ENCODE data around the gene IL4.

Gene IL4

DNA sequence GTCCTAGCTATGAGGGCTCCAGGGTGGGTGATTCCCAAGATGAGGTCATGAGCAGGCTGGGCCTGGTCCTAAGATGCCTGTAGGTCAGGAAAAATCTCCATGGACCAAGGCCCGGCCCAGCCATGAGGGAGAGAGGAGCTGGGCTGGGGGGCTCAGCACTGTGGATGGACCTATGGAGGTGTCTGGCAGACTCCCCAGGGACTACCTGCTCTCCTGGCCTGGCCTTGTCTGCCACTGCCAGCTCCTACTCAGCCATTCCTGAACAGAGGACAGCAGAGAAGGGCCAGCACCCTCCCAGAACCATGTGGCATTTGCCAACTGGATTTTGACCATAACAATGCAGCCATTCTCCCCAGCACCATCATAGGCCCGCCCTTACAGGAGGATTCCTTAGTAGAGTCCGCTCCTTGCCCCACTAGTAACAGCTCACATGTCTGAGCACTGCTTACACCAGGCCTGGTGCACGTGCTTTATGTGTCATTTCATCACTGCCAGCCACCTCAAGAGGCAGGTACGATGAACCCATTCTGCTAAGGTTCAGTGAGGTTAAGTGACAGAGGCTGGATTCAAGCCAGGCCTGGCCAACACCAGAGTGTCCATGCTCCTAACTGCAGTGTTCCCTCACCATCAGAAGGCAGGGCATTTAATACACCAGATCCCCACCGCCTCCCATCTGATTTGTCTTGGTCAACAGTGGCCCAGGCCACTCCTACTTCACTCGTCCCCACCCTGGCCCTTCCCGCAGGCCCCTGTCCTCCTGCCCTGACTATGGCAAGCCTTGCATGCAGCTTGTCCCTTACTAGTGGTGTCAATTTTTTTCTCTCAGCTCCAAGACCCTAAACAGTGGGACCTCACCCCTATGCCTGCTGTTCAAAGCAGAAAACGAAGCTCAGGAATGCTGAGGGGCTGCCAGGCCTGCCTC, 15.1 kb upstream of the IL4 start:
- no peak for DNase-seq

DNA sequence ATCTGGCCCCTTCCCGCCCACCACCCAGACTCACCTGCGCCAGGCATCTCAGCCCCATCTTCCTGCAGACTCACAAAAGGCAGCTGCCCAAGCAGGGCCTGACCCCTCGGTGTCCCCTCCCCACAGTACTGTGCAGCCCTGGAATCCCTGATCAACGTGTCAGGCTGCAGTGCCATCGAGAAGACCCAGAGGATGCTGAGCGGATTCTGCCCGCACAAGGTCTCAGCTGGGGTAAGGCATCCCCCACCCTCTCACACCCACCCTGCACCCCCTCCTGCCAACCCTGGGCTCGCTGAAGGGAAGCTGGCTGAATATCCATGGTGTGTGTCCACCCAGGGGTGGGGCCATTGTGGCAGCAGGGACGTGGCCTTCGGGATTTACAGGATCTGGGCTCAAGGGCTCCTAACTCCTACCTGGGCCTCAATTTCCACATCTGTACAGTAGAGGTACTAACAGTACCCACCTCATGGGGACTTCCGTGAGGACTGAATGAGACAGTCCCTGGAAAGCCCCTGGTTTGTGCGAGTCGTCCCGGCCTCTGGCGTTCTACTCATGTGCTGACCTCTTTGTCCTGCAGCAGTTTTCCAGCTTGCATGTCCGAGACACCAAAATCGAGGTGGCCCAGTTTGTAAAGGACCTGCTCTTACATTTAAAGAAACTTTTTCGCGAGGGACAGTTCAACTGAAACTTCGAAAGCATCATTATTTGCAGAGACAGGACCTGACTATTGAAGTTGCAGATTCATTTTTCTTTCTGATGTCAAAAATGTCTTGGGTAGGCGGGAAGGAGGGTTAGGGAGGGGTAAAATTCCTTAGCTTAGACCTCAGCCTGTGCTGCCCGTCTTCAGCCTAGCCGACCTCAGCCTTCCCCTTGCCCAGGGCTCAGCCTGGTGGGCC, 13.9 kb upstream of the IL4 start:
- DNase-seq = no peak

DNA sequence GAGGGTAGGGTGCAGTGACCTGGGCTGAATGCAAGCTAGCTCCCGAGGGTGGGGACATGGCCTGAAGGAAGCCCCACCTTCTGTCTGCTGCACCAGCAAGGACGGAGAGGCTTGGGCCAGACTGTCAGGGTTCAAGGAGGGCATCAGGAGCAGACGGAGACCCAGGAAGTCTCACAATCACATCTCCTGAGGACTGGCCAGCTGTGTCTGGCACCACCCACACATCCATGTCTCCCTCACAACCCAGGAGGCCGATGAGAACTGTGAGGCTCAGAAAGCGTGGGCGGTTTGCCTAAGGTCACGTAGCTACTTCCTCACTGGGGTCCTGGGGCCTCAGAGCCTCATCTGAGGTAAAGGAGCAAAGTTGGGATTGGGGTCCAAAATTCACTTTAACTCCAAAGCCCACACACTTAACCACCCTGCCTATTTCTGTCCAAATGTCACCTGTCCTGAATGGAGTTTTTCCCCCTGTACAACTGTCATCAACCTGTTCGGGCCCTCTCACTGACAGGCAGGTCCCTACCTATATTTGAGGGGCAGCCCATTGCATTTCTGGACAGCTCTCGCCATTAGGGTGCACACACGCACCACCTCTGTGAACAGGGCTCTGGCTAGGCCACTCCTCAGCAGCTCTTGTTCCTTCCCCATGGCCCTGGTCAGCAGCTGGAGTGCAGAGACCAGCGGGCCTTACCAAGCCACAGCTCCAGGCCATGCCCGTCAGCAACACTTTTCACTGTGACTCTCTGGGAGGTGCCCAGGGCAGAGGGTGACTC, 12.4 kb upstream of the IL4 start:
- DNase-seq = no peak

DNA sequence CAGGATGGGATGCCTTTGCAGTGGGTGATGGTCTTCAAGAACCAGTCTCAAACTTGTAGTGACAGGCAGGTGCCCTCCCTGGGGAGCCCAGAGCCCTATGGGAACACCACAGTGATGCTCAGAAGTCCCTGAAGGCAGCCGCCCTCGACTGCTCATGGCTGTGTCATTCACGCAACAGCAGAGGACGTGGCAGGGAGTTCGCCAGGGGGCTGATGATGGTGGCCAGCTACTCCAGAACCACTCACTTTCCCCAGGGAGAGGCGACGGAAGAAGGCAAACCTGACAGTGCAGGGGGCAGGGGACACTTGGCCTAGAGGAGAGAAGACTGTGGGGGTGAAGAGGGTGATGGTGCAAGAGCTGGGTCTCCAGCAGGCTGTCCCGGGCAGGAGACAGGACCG, 11.8 kb upstream of the IL4 start:
- no peak for DNase-seq

DNA sequence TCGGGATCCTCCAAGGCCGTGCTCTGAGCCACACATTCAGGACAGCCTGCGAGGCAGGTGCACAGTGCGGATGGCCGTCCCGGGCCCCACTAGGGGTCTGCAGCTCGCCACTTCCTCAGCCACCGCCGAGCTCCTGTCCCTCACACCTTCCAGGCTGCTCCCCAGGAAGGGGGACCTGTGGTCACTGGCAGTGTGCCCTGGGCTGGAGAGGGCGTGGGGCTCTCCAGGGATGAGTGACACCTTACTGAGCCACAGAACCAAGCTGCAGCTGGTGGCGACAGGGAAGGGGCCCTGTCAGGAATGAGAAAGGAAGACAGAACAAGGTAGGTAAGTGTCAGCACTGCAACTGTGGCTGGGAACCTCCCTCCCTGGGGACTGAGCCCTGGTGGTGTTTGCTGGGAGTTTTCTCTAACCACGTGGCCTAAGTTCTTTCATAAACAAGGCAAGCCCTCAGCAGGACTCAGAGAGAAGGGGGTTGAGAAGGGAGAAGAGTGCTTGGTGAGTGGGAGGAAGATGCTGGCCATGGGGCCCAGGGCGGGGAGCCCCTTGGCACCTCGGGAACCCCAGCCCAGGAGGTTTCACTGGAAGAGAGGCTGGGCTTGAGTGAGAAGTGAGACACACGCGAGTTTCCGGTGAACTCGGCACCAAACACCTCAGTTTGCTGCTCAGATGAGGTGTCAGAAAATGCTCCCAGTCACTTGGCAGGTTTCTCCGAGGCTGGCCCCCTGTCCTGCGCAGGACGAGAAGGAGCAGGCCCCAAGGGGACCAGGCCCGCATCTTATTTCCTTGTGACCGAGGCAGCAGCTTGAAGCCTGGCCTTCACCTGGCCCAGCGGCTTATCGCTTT, 10.6 kb upstream of the IL4 start:
- DNase-seq = no peak

DNA sequence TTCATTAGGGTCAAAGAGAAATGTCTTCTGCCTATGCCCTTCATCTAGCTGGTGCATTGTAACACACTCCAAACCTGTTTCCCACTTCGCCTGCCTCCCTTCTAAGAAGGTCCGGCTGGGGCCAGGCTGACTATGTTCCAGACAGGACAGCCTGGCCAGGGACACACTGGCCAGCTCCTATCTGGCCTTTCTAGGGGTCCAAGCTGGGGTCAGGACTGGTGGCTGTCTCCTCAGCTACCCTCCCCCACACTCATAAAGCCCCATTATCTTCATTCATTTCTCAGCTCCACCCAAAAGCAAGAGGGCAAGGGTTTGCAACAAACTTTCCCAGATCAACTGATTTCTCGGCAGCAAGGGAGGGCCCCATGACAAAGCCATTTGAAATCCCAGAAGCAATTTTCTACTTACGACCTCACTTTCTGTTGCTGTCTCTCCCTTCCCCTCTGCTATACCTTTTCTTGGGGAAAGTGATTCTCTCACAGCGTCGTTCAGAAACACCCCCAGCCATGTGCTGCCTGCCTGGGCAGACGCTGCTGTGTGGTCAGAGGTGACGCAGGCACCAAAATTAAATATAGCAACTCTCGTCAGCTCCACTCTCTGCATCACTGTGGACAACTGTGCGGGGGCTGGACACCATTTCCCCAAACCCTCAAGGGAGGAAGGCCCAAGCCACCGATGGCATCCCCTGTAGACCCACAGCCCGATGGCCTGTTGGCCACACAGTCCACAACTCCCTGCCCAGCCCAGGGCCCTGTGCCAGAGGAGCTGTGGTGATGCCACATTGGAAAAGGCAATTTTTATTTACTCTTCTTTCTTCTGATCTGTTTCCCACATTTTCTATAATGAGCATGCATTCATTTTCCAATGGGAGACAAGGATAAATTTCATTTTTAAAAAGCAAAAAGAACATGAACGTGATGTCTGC, 9.8 kb upstream of the IL4 start:
- no peak for DNase-seq

DNA sequence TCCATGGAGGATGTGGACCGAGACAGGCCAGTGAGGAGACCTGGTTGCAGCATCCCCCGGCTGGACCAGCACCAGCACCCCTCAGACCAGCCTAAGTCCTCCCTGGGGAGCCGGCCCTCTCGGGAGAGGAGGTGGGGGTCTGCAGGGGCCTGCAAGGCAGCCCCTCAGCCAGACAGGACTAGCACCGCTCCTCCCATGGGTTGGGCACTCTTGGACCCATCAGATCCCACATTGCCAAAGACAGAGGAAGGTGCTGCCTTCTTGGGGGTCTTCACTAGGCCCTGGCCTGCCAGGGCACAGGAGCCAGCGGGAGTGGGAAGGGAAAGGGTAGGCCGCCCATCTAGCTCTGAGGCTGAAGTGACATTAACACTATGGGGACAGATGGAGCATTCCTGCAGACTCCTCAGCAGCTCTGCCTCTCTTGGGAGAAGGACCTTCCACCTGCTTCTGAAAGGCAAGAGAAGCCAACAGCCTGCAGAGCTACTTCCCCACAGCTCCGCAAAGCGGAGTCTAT, 9.0 kb upstream of the IL4 start:
- no peak for DNase-seq

DNA sequence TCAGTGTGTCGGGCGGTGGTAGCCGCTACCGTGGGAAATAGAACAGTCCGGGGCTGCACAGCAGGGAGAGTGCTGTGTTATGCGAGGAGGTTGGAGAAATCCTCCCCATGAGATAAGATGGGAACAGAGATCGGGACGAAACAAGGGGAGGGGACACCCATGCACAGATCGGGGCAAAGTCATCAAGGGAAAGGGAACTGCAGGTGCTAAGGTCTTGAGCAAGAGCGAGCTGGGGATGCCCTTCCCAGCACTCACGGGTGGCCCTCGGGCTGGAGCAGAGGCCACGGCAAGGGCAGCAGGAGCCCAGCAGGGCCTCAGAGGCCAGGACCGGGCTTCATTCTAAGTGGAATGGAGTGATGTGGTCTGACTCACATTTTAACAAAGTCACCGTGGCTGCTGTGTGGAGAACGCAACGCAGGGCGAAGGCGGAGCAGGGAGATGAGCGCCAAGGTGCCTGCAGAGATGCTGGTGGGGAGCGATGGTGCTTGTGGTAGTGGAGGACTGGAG, 8.2 kb upstream of the IL4 start:
- no peak for DNase-seq

DNA sequence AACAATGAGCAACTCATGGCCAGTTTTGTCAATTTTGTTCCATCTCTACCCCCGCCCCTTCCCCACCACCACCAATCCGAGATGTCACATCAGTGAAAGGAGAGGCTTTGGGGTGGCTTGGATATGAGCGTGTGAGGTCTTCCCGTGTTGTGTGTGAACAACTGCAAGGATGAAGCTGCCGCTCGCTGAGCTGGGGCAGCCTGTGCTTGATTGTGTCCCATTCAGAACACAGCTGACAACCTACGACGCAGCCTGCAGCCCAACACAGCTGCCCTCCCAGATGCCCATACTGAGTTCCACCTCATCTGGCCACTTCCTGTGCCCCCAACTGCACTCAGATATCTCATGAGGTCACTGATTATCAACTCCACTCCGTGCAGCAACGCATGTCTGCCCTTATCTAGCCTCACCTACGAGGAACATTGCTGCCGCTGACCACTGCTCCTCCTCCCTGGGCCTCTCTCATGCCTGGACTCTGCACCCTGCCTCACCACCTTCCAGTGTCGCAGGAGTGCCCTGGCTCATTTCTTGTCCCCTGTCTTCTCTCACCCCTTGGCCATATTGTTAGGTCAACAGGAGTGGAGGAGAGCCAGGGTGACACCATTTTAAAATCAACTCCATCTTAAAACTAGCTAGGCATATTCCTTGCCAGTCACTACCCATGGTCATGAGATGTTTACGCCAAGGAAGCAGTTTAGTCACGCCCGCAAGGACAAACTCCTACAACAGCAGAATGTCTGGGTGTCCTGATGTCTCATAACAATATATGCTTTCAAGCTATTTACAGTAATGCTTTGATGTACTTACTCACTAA, 7.3 kb upstream of the IL4 start:
- no peak for DNase-seq

DNA sequence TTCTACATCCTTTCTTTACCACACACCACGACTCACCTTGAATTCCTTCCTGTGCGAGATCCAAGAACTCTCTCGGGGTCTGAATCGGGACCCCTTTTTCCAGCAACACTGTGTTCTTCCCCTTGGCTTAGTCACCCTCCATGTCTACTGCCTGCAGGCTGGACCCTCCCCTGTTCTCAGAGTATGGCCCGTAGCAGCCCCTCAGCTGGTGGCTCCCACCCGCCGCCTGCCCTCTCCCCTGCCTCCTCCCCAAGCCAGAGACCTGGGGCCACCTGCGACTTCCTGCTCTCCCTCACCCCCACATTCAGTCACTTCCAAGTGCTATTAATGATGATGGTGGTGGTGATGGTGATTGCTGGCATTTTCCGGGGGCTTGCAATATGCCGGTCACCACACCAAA, 6.5 kb upstream of the IL4 start:
- no peak for DNase-seq

DNA sequence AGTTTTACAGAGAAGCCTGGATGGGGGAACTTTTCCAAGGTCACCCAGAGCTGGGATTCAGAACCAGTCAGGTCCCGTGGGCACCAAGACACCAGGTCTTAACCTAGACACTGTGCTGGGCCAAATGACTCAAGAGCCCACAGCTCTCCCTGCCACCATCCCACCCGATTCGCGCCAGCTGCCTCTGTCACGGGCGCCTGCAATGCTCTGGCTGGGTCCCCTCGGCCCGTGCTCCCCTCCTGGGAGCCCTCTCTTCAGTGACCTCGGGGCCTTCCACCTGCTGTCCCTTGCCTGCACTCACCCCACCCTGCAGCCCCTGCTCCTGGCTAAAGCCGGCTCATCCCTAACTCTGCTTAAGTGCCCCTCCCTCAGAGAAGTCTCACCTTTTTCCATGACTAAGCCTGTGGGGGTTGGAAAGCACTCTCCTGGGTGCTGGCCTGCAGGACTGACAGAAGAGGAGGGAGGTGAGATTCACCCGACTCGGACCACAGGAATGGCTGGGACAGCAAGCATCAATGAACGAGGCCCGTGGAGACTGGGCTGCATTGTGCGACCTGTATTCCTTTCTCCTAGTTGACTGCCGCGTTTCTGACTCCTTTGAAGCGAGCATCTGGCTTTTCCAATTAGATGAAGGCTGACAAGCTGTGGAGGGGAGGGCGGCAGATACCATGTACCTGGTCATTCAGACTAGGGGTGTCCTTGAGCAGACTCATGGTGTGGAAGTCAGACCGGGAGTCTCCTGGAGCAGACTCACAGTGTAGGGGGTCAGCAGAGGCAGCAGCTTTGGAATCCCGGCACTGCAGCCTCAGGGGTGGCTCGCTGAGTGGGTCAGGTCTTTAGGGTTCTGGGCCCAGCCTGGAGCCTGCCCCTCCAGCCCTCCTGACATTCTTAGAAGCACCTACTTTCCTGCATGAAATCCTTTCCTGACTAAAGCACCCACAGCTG, 5.8 kb upstream of the IL4 start:
- DNase-seq = no peak

DNA sequence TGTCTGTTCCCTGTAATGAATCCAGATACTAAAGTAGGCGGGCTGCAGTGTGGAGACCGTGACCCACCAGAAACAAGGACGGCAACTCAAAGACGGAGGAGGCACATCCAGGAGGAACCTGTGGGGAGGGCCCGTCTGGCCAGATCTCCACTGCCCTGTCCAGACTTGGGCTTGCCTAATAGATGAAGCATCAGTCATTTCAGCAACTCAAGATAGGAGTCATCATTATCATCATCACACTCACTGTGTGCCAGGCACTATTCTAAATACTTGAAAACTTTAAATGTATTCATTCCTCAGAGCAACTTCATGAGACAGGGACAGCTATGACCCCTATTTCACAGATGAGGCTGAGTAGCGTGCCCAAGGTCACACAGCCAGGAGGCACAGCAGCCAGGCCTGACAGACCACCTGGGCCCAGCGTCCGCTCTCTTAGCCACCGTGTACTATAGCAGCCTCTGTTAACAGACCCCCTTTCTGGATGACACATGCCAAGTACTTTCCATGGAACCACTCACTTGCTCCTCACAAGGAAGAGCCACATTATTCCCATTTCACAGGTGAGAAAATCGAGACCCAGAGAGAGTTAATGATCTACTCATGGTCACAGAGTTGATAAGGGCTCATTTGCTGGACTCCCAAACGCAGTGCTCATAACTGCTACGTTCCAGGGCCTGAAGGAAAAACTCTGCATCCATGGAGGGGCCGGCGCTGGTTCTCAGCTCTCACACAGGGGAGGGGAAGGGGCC, 4.9 kb upstream of the IL4 start:
- DNase-seq = no peak

DNA sequence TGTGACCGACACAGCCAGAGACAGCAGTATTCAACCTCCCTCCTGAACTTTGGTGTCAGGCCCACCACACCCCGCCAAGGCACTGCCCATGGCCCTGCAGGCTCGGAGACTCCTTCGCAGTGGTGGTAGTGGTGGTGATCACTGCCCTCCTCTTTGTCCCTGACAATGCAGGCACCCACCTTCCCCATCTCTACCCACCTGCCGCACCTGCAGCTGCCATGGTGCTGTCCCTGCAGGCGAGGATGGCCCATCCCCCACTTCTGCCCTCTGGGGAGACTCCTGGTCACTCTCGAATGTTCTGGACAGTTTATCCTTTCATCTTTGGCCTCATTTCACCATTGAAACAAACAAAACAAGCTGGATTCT, 4.4 kb upstream of the IL4 start:
- DNase-seq = no peak

DNA sequence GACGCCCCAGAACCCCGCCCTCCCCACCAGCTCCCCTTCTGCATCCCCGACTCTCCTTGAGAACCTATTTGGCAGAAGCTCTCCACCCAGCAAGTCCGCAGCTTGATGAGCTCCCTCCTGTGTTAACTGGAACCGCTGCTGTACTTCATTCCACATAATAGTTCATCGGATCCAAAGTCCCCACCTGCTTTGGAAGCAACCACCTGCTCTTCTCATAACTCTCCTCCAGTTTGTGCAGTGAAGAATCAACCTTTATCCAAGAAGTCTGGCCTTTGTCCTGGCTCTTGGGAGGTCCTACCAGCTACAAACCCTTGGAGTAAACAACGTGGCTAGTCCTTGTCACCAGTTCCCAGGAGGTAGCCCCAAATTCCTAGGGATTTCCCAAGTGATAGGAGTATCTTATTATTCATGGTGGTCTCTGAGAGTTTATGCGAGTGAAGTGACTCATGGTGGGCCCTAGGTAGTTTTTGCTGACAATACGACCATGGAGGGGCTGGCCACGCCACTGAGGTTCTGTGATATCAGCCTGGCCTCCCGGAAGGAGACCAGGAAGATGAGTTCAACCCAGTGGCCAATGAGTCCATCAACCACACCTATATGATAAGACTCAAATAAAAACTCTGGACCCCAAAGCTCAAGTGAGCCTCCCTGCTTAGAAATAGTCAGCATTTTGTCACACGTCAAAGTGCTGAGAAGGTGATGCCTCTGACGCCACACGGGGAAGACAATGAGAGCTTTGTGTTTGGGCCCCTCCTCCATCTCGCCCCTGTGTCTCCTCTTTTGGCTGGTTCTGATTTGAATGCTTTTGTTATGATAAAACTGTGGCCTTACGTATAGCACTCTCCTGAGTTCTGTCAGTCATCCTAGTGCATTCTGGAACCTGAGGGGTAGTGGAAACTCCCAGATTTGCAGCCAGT, 3.6 kb upstream of the IL4 start:
- no peak for DNase-seq

DNA sequence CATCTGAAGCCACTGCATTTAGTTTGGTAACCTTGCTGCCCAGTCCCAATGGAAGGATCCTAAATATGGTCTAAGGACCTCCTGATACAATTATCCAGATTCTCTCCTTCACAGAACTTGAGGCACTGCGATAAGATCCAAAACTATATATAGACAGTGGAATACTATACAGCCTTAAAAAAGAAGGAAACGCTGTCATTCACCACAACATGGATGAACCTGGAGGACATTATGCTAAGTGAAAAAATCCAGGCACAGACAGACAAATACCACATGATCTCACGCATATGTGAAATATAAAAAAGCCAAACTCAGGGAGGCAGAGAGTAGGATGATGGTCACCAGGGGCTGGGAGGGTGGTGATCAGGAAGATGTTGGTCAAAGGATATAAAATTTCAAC, 2.8 kb upstream of the IL4 start:
- DNase-seq = no peak

DNA sequence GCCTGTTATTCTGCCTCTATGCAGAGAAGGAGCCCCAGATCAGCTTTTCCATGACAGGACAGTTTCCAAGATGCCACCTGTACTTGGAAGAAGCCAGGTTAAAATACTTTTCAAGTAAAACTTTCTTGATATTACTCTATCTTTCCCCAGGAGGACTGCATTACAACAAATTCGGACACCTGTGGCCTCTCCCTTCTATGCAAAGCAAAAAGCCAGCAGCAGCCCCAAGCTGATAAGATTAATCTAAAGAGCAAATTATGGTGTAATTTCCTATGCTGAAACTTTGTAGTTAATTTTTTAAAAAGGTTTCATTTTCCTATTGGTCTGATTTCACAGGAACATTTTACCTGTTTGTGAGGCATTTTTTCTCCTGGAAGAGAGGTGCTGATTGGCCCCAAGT, 301 bp upstream of the IL4 start:
- no peak for DNase-seq
